ENCODE results near the gene PEX16. TPM values are rescaled to one million over a fixed set of nuclear protein-coding genes. Genes with fewer than 3 reads are reported as not detected.

Gene PEX16
- total RNA-seq, 2 experiments from 2014 or later: 56.3 to 62.0 TPM

DNA sequence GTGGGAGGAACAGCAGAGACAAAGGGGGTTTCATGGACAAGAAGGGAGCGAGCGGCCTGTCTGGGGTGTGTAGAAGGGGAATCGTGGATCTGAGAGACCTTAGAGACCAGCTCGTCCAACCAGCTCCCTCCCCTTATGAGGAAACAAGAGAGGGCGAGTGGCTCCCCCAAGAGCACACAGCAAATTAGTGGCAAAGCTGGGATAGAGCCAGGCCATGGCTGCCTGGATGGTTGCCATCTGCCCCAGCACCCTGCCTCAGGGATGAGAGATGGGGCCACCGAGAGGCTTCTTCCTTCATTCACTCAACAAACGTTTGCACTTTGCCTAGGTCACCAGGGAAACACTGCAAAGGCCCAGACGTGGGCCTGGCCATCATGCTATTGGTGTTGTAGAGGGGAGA is 28.1 kb downstream of the PEX16 start:
- no peaks in the 10 kb centered on the region for H3K36me3 ChIP-seq (ENCODE audit: insufficient read depth, low read length)

DNA sequence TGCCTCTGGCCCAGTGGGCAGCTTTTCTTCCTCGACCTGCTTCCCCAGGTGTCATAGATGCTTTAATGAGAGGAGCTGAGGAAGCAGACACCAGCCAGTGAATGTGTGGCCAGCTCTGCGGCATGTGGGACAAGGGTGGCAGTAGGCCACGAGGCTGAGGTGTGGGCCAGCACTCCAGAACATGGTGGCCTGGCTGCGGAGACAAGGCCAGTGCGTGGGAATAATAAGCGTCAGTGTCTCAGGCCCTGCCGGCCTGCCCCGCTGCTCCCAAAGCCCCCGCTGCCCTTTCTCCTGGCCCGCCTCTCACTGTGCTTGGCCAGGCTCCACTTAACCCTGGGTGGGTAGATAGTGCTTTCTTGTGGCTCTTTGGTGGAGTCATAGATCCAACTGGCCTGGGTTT is 30.1 kb downstream of the PEX16 start:
- CTCF ChIA-PET: no interaction called here
- intact Hi-C loops (cut with DNase I, micrococcal nuclease): loop anchor here in 1 of 2 experiments (2.0 to 5.0 kb wide), 2 partner anchors 41 to 505 kb away; partner anchors contain the start of genes CHRM4 and CRY2
- POLR2A ChIA-PET: no interaction called here
- H3K4me1 ChIP-seq (ENCODE audit: insufficient read depth, low read length): peaks cover 13% of the 10 kb centered on the region
- Mint-ChIP-seq H3K4me3 (peak overlapping the region; percentile 1), H3K27ac (no peak overlapping the region), H3K4me1 (ENCODE audit: low read depth) (peaks cover 11% of the 10 kb centered on the region), H3K27me3 (peaks cover 16% of the 10 kb centered on the region), H3K9me3 (no peaks in the 10 kb centered on the region), H3K36me3 (ENCODE audit: low read depth) (peaks cover 14% of the 10 kb centered on the region)
- ATAC-seq (ENCODE audit: poor library complexity): no peak
- peaks cover 0 to 5% of the 10 kb centered on the region in 2 experiments for H3K9me3 ChIP-seq (ENCODE audit: control insufficient read depth in 1 of 2, insufficient read depth in 1 of 2, low read length in 2 of 2)
- TF ChIP-seq, protein P1, sequence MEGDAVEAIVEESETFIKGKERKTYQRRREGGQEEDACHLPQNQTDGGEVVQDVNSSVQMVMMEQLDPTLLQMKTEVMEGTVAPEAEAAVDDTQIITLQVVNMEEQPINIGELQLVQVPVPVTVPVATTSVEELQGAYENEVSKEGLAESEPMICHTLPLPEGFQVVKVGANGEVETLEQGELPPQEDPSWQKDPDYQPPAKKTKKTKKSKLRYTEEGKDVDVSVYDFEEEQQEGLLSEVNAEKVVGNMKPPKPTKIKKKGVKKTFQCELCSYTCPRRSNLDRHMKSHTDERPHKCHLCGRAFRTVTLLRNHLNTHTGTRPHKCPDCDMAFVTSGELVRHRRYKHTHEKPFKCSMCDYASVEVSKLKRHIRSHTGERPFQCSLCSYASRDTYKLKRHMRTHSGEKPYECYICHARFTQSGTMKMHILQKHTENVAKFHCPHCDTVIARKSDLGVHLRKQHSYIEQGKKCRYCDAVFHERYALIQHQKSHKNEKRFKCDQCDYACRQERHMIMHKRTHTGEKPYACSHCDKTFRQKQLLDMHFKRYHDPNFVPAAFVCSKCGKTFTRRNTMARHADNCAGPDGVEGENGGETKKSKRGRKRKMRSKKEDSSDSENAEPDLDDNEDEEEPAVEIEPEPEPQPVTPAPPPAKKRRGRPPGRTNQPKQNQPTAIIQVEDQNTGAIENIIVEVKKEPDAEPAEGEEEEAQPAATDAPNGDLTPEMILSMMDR (IDR thresholded peaks at IDR 0.05): no peak
- no peak overlapping the region for H3K27ac ChIP-seq (ENCODE audit: low read depth in 1 of 2, low read length in 2 of 2)
- no peaks in the 10 kb centered on the region for H3K36me3 ChIP-seq (ENCODE audit: insufficient read depth, low read length)
- no peak for DNase-seq
- H3K27me3 ChIP-seq (ENCODE audit: control insufficient read depth in 1 of 2, insufficient read depth in 2 of 2, low read length in 2 of 2): no peaks in the 10 kb centered on the region
- H3K4me3 ChIP-seq (ENCODE audit: low read length): no peak overlapping the region

More for the DNA sequence above, 28.1 kb downstream of the PEX16 start:
- ChIA-PET CTCF (no interaction called here), POLR2A (no interaction called here)
- no peak overlapping the region for H3K27ac ChIP-seq (ENCODE audit: low read depth in 1 of 2, low read length in 2 of 2)
- peaks cover 27% of the 10 kb centered on the region for H3K27me3 Mint-ChIP-seq
- ATAC-seq (ENCODE audit: poor library complexity): no peak
- H3K27ac Mint-ChIP-seq: no peak overlapping the region
- no peaks in the 10 kb centered on the region for H3K9me3 Mint-ChIP-seq
- peaks cover 8% of the 10 kb centered on the region for H3K36me3 Mint-ChIP-seq (ENCODE audit: low read depth)
- H3K27me3 ChIP-seq (ENCODE audit: control insufficient read depth in 1 of 2, insufficient read depth in 2 of 2, low read length in 2 of 2): peaks cover 4 to 9% of the 10 kb centered on the region in 2 experiments
- peaks cover 13% of the 10 kb centered on the region for H3K4me1 ChIP-seq (ENCODE audit: insufficient read depth, low read length)
- intact Hi-C loops (cut with DNase I, micrococcal nuclease): loop anchor here in 1 of 2 experiments (5.0 kb wide), 1 partner anchor 503 kb away; the partner anchor contains the start of gene CHRM4
- peaks cover 8% of the 10 kb centered on the region for H3K4me1 Mint-ChIP-seq (ENCODE audit: low read depth)
- H3K9me3 ChIP-seq (ENCODE audit: control insufficient read depth in 1 of 2, insufficient read depth in 1 of 2, low read length in 2 of 2): peaks cover 0 to 5% of the 10 kb centered on the region in 2 experiments
- H3K4me3 ChIP-seq (ENCODE audit: low read length): no peak overlapping the region
- no peak overlapping the region for H3K4me3 Mint-ChIP-seq
- no peak for DNase-seq
- TF ChIP-seq, protein P1 (IDR thresholded peaks at IDR 0.05): no peak

DNA sequence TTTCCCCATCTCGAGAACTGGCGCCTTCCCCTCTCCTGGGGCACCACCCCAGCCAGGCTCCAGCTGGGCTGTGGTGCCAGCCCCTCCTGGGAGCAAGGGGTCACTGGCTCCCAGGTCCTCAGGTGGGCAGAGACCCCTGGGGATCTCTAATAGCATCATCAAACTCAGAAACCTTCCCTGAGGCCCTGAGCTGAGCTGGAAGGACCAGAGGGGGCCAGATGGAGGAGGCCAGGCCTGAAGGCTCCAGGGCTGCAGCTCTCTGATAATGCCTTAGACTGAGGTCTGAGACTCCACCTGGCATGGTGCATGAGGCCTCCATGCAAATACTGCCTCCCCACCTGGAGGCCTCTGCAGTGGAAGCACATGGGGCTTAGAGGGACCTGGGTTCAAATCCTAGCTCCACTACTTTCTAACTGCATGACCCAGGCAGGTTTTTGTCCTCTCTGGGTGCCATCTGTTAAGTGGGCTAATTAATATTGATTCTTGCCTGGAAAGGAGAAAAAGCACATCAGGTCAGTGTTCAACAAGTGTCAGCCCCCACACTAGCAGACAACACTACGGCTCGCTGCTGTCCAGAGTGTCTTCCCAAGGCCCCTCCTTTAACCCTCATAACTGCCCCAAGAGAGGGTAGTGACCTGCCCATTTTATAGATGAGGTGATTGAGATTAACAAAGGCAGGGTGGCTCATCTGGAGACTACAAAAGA is 30.7 kb downstream of the PEX16 start:
- intact Hi-C loops (cut with DNase I, micrococcal nuclease): loop anchor here in 1 of 2 experiments (1.0 to 5.0 kb wide), 3 partner anchors 29 to 505 kb away; partner anchors contain the start of genes CHRM4 and CRY2
- ATAC-seq (ENCODE audit: poor library complexity) (no peak), DNase-seq (no peak)
- Histone ChIP-seq H3K9me3 (ENCODE audit: control insufficient read depth in 1 of 2, insufficient read depth in 1 of 2, low read length in 2 of 2) (peaks cover 0 to 5% of the 10 kb centered on the region in 2 experiments), H3K36me3 (ENCODE audit: insufficient read depth, low read length) (no peaks in the 10 kb centered on the region), H3K27me3 (ENCODE audit: control insufficient read depth in 1 of 2, insufficient read depth in 2 of 2, low read length in 2 of 2) (no peaks in the 10 kb centered on the region), H3K4me1 (ENCODE audit: insufficient read depth, low read length) (peaks cover 13% of the 10 kb centered on the region), H3K27ac (ENCODE audit: low read depth in 1 of 2, low read length in 2 of 2) (no peak overlapping the region), H3K4me3 (ENCODE audit: low read length) (no peak overlapping the region)
- ChIA-PET CTCF (no interaction called here), POLR2A (no interaction called here)
- TF ChIP-seq, protein P1 (IDR thresholded peaks at IDR 0.05): no peak
- H3K4me1 Mint-ChIP-seq (ENCODE audit: low read depth): peaks cover 11% of the 10 kb centered on the region
- no peaks in the 10 kb centered on the region for H3K9me3 Mint-ChIP-seq
- H3K4me3 Mint-ChIP-seq: peak overlapping the region; percentile 1
- H3K27ac Mint-ChIP-seq: no peak overlapping the region
- H3K36me3 Mint-ChIP-seq (ENCODE audit: low read depth): peaks cover 20% of the 10 kb centered on the region
- peaks cover 11% of the 10 kb centered on the region for H3K27me3 Mint-ChIP-seq
